ENCODE measurements around the gene GAS2L2.

GAS2L2 gene

DNA sequence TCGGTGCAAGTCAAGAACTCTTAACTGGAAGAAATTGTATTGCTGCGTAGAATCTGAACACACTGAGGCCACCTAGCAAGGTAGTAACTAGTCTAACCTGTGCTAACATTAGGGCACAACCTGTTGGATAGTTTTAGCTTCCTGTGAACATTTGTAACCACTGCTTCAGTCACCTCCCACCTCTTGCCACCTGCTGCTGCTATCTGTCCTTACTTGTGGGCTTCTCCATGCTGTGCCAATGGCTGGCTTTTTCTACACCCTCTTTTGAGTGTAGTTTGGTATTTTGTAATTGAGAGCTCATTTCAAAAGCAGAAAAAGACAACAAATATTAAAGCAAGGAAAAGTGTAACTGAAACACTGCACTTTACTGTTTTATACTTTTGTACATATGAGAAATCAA is 29.3 kb downstream of the GAS2L2 start:
- Histone ChIP-seq H3K4me3 (ENCODE audit: low read length in 2 of 2) (no peak overlapping the region), H3K36me3 (ENCODE audit: control insufficient read depth in 2 of 2, insufficient read depth in 2 of 2, low read length in 2 of 2) (peaks cover 38% of the 10 kb centered on the region in 2 donors), H3K4me1 (ENCODE audit: control insufficient read depth in 2 of 2, insufficient read depth in 2 of 2, low read length in 2 of 2) (no peaks in the 10 kb centered on the region), H3K9ac (ENCODE audit: low read depth in 1 of 2, low read length in 2 of 2) (no peak overlapping the region), H3K27ac (ENCODE audit: low read depth in 2 of 2, low read length in 2 of 2) (no peak overlapping the region), H3K27me3 (ENCODE audit: control insufficient read depth in 2 of 2, insufficient read depth in 2 of 2, low read length in 2 of 2) (no peaks in the 10 kb centered on the region), H3K9me3 (ENCODE audit: control insufficient read depth in 2 of 2, low read length in 2 of 2) (no peaks in the 10 kb centered on the region)

DNA sequence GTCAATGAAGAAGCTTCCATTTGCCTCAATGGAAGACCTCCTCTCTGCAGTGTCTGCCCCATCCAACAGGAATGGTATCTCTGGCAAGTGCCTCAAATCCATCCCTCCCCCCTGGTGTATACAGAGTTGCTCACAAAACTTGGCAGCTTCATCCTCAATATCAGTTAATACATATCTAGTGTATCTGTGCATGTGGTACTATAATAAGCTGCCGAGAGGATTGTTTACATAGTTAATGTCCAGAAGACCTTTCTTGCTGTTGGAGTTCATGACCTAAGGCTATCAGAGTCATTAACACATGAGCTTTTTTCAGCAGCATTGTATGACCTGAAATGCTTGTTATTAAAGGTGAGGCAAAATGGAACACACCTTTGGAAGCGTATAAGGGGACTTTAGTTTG is 35.6 kb downstream of the GAS2L2 start:
- Histone ChIP-seq H3K9me3 (ENCODE audit: control insufficient read depth in 2 of 2, low read length in 2 of 2) (no peaks in the 10 kb centered on the region), H3K9ac (ENCODE audit: low read depth in 1 of 2, low read length in 2 of 2) (no peak overlapping the region), H3K36me3 (ENCODE audit: control insufficient read depth in 2 of 2, insufficient read depth in 2 of 2, low read length in 2 of 2) (peaks cover 48 to 57% of the 10 kb centered on the region in 2 donors), H3K27me3 (ENCODE audit: control insufficient read depth in 2 of 2, insufficient read depth in 2 of 2, low read length in 2 of 2) (no peaks in the 10 kb centered on the region), H3K4me3 (ENCODE audit: low read length in 2 of 2) (no peak overlapping the region), H3K27ac (ENCODE audit: low read depth in 2 of 2, low read length in 2 of 2) (no peak overlapping the region), H3K4me1 (ENCODE audit: control insufficient read depth in 2 of 2, insufficient read depth in 2 of 2, low read length in 2 of 2) (no peaks in the 10 kb centered on the region)

DNA sequence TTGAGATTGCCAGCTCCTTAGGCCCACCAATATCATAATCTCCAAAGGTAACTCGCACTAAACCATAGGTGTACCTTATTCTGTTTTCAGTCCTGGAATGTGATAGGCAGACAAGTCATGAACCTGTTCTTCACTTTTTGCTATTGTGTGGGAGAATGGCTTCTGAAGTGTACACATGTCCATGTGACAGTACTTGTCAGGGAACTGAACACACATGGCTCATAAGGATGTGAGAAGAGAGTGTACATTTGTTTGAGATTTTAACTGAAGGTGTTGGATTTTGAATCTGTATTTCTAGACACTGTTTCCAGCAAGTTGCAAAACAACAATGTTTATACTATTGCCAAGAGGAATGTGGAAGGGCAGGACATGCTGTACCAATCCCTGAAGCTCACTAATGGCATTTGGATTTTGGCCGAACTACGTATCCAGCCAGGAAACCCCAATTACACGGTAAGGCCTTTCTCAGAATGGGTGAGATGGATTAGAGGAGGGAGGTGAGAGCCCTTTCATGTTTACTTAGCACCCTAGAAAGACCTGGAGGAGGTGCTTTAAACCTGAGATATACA is 36.1 kb downstream of the GAS2L2 start:
- Histone ChIP-seq H3K36me3 (ENCODE audit: control insufficient read depth in 2 of 2, insufficient read depth in 2 of 2, low read length in 2 of 2) (peaks cover 48 to 57% of the 10 kb centered on the region in 2 donors), H3K4me1 (ENCODE audit: control insufficient read depth in 2 of 2, insufficient read depth in 2 of 2, low read length in 2 of 2) (no peaks in the 10 kb centered on the region), H3K27me3 (ENCODE audit: control insufficient read depth in 2 of 2, insufficient read depth in 2 of 2, low read length in 2 of 2) (no peaks in the 10 kb centered on the region), H3K9ac (ENCODE audit: low read depth in 1 of 2, low read length in 2 of 2) (no peak overlapping the region), H3K4me3 (ENCODE audit: low read length in 2 of 2) (no peak overlapping the region), H3K27ac (ENCODE audit: low read depth in 2 of 2, low read length in 2 of 2) (no peak overlapping the region), H3K9me3 (ENCODE audit: control insufficient read depth in 2 of 2, low read length in 2 of 2) (no peaks in the 10 kb centered on the region)

DNA sequence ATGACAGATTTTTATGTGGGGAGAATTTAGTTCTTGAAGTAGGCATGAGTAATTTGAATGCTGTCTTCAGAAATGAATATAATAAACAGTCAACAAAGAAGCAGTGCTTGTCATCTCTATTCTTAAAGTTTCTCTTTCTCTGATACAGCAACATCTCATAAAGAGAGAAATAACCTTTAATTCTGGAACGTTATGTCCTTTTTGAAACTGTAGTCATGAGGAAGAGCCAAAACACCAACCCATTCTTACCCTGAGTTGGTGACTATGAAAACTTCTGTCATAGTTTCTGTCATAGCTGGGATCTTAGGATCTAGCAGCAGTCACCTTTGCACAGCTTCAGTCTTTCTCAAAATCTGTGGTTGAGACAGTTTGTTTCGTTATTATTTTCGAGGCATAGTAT is 36.9 kb downstream of the GAS2L2 start:
- Histone ChIP-seq H3K4me3 (ENCODE audit: low read length in 2 of 2) (no peak overlapping the region), H3K9ac (ENCODE audit: low read depth in 1 of 2, low read length in 2 of 2) (no peak overlapping the region), H3K36me3 (ENCODE audit: control insufficient read depth in 2 of 2, insufficient read depth in 2 of 2, low read length in 2 of 2) (peaks cover 49 to 58% of the 10 kb centered on the region in 2 donors), H3K27me3 (ENCODE audit: control insufficient read depth in 2 of 2, insufficient read depth in 2 of 2, low read length in 2 of 2) (no peaks in the 10 kb centered on the region), H3K27ac (ENCODE audit: low read depth in 2 of 2, low read length in 2 of 2) (no peak overlapping the region), H3K4me1 (ENCODE audit: control insufficient read depth in 2 of 2, insufficient read depth in 2 of 2, low read length in 2 of 2) (no peaks in the 10 kb centered on the region), H3K9me3 (ENCODE audit: control insufficient read depth in 2 of 2, low read length in 2 of 2) (no peaks in the 10 kb centered on the region)

DNA sequence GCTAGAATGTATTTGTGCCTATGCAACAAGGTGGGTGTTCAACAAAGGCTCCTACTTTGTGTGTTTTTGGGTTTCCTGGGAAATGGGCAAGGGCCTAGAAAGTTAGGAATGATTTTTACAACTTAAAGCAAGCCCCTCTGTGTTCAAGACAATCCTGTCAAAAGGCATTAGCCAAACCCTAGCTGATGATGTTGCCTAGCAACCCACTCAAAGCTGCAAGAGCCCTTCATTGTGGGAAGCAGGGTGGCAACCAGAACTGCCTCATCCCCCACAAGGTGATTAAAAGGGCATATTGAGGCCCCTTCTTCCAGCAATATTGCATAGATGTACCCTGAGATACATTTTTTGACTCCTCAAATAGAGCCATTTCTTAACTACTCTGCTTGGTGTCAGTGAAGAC is 37.6 kb downstream of the GAS2L2 start:
- H3K27ac ChIP-seq (ENCODE audit: low read depth in 2 of 2, low read length in 2 of 2) = no peak overlapping the region
- no peak overlapping the region for H3K4me3 ChIP-seq (ENCODE audit: low read length in 2 of 2)
- H3K36me3 ChIP-seq (ENCODE audit: control insufficient read depth in 2 of 2, insufficient read depth in 2 of 2, low read length in 2 of 2) = peaks cover 56 to 65% of the 10 kb centered on the region in 2 donors
- H3K9me3 ChIP-seq (ENCODE audit: control insufficient read depth in 2 of 2, low read length in 2 of 2) = no peaks in the 10 kb centered on the region
- H3K27me3 ChIP-seq (ENCODE audit: control insufficient read depth in 2 of 2, insufficient read depth in 2 of 2, low read length in 2 of 2) = no peaks in the 10 kb centered on the region
- H3K9ac ChIP-seq (ENCODE audit: low read depth in 1 of 2, low read length in 2 of 2) = no peak overlapping the region
- H3K4me1 ChIP-seq (ENCODE audit: control insufficient read depth in 2 of 2, insufficient read depth in 2 of 2, low read length in 2 of 2) = no peaks in the 10 kb centered on the region

DNA sequence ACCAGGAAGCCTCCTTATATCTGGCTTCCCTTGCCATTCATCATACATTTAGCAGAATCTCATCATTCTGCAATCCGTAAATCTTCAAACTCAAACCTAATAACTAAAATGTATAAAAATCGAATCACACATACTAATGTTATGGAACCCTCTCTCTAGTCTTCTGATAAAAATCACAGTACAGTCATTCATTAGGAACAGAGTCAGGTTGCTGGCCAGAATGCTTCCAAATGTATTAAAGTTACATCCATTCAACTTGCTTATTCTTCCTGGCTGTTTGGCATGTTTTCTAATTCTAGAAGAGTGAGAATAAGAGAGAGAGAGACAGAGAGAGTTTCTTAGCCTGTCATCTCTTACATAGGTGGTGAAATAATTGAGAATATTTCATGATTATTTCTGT is 38.1 kb downstream of the GAS2L2 start:
- Histone ChIP-seq H3K4me1 (ENCODE audit: control insufficient read depth in 2 of 2, insufficient read depth in 2 of 2, low read length in 2 of 2) (no peaks in the 10 kb centered on the region), H3K27ac (ENCODE audit: low read depth in 2 of 2, low read length in 2 of 2) (no peak overlapping the region), H3K36me3 (ENCODE audit: control insufficient read depth in 2 of 2, insufficient read depth in 2 of 2, low read length in 2 of 2) (peaks cover 60 to 68% of the 10 kb centered on the region in 2 donors), H3K9ac (ENCODE audit: low read depth in 1 of 2, low read length in 2 of 2) (no peak overlapping the region), H3K4me3 (ENCODE audit: low read length in 2 of 2) (no peak overlapping the region), H3K9me3 (ENCODE audit: control insufficient read depth in 2 of 2, low read length in 2 of 2) (no peaks in the 10 kb centered on the region), H3K27me3 (ENCODE audit: control insufficient read depth in 2 of 2, insufficient read depth in 2 of 2, low read length in 2 of 2) (no peaks in the 10 kb centered on the region)

DNA sequence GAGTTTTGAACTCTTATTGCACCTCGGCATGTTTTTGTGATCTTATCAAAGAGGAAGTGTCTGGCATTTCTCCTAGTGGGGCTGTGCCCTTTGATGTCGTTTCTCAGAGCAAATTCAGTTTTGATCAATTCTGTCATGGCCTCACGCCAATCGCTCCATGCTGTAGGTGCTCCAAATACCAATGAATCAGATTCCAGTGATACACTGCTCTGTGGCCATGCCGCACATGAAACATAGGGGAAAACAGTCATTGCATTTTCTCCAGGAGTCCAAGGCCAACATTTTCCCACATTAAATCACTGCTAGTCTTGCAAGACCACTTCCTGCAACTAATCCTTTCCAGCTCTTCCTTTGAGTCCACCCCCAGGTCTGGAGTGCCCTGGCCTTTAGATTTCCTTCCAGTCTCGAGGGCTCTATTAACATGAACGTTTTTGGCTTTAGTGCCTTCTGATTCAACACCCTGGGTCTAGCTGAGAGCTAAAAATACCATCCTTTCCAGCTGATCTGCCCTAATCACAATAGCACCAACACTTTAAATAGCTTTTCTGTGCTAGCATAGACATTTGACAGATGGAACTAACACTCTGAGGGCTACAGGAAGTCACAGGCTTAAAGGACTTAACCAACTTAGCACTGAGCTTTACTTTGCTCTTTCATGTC is 39.8 kb downstream of the GAS2L2 start:
- no peaks in the 10 kb centered on the region for H3K9me3 ChIP-seq (ENCODE audit: control insufficient read depth in 2 of 2, low read length in 2 of 2)
- no peak overlapping the region for H3K9ac ChIP-seq (ENCODE audit: low read depth in 1 of 2, low read length in 2 of 2)
- no peaks in the 10 kb centered on the region for H3K27me3 ChIP-seq (ENCODE audit: control insufficient read depth in 2 of 2, insufficient read depth in 2 of 2, low read length in 2 of 2)
- no peak overlapping the region for H3K4me3 ChIP-seq (ENCODE audit: low read length in 2 of 2)
- H3K4me1 ChIP-seq (ENCODE audit: control insufficient read depth in 2 of 2, insufficient read depth in 2 of 2, low read length in 2 of 2) = no peaks in the 10 kb centered on the region
- H3K36me3 ChIP-seq (ENCODE audit: control insufficient read depth in 2 of 2, insufficient read depth in 2 of 2, low read length in 2 of 2) = peaks cover 62 to 63% of the 10 kb centered on the region in 2 donors
- H3K27ac ChIP-seq (ENCODE audit: low read depth in 2 of 2, low read length in 2 of 2) = no peak overlapping the region

DNA sequence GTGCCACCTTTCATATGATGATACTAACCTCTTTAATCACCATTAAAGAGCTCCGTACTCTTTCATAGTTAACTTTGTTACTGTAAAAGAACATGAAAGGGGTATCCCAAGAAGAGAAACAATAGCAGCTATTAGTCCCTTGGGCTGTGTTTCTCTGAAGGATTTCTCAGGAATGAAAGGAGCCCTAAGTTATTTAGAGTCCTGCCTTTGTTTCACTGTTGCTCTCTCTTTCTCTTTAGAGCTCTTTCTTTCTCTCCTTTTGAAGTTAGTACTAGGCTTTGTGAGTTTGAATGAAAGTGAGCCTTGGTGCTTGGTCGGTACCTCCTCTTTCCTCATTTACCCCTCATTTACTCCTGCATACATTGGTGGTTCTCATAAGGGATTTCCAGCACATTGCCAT is 42.1 kb downstream of the GAS2L2 start:
- H3K4me3 ChIP-seq (ENCODE audit: low read length in 2 of 2) = no peak overlapping the region
- no peaks in the 10 kb centered on the region for H3K27me3 ChIP-seq (ENCODE audit: control insufficient read depth in 2 of 2, insufficient read depth in 2 of 2, low read length in 2 of 2)
- H3K9me3 ChIP-seq (ENCODE audit: control insufficient read depth in 2 of 2, low read length in 2 of 2) = no peaks in the 10 kb centered on the region
- H3K4me1 ChIP-seq (ENCODE audit: control insufficient read depth in 2 of 2, insufficient read depth in 2 of 2, low read length in 2 of 2) = no peaks in the 10 kb centered on the region
- no peak overlapping the region for H3K27ac ChIP-seq (ENCODE audit: low read depth in 2 of 2, low read length in 2 of 2)
- peaks cover 43 to 47% of the 10 kb centered on the region in 2 donors for H3K36me3 ChIP-seq (ENCODE audit: control insufficient read depth in 2 of 2, insufficient read depth in 2 of 2, low read length in 2 of 2)
- no peak overlapping the region for H3K9ac ChIP-seq (ENCODE audit: low read depth in 1 of 2, low read length in 2 of 2)

DNA sequence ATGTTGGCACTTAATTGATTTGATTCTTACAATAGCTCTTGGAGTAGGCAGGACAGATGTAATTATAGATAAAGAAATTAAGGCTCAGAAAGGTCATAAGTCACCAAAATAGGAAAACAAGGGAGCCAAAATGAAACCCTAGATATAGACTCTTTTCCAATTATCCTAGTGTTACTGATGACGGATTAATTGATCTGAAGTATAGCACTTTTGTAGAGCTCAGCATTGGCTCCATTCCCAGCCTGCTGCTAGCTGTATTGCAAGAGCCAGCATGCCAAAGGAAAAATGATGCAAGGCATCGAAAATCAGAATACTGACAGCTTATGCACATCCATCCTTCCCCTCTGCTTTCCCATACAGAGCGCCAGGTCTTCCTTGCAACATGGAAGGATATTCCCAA is 43.2 kb downstream of the GAS2L2 start:
- no peak overlapping the region for H3K9ac ChIP-seq (ENCODE audit: low read depth in 1 of 2, low read length in 2 of 2)
- peaks cover 37% of the 10 kb centered on the region in 2 donors for H3K36me3 ChIP-seq (ENCODE audit: control insufficient read depth in 2 of 2, insufficient read depth in 2 of 2, low read length in 2 of 2)
- no peaks in the 10 kb centered on the region for H3K9me3 ChIP-seq (ENCODE audit: control insufficient read depth in 2 of 2, low read length in 2 of 2)
- H3K4me1 ChIP-seq (ENCODE audit: control insufficient read depth in 2 of 2, insufficient read depth in 2 of 2, low read length in 2 of 2) = no peaks in the 10 kb centered on the region
- no peaks in the 10 kb centered on the region for H3K27me3 ChIP-seq (ENCODE audit: control insufficient read depth in 2 of 2, insufficient read depth in 2 of 2, low read length in 2 of 2)
- no peak overlapping the region for H3K4me3 ChIP-seq (ENCODE audit: low read length in 2 of 2)
- H3K27ac ChIP-seq (ENCODE audit: low read depth in 2 of 2, low read length in 2 of 2) = no peak overlapping the region

DNA sequence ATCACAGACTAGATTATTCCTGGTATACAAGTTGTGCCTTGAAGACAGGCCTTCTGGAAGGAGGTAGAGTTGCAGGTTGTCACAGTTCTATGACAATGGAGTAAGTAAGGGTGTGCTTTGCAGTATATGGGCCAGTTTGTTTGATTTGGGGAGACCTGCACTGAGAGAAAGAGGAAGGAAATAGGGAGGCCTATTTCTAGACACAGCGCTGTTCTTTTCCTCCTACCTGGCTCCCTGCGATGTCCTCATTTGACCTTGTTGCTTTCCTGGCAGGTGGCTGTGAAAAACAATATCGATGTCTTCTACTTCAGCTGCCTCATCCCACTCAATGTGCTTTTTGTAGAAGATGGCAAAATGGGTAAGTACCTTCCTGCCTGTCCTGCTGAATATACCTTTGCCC is 44.1 kb downstream of the GAS2L2 start:
- Histone ChIP-seq H3K4me1 (ENCODE audit: control insufficient read depth in 2 of 2, insufficient read depth in 2 of 2, low read length in 2 of 2) (no peaks in the 10 kb centered on the region), H3K4me3 (ENCODE audit: low read length in 2 of 2) (no peak overlapping the region), H3K27me3 (ENCODE audit: control insufficient read depth in 2 of 2, insufficient read depth in 2 of 2, low read length in 2 of 2) (no peaks in the 10 kb centered on the region), H3K9me3 (ENCODE audit: control insufficient read depth in 2 of 2, low read length in 2 of 2) (no peaks in the 10 kb centered on the region), H3K9ac (ENCODE audit: low read depth in 1 of 2, low read length in 2 of 2) (no peak overlapping the region), H3K36me3 (ENCODE audit: control insufficient read depth in 2 of 2, insufficient read depth in 2 of 2, low read length in 2 of 2) (peaks cover 30 to 31% of the 10 kb centered on the region in 2 donors), H3K27ac (ENCODE audit: low read depth in 2 of 2, low read length in 2 of 2) (no peak overlapping the region)
